Ovary (tissue), 9 donors: Measurements from ENCODE around the gene BASP1. TPM values are rescaled to one million over a fixed set of nuclear protein-coding genes. Genes with fewer than 3 reads are reported as not detected.
"Not testable (repeated sequence)": the region's sequence is repeated elsewhere in the genome, so short reads cannot be mapped to it uniquely, and the experiment has no call there.

Experiments used
- DNase-seq, 5 donors: peaks; one replicate each; pipeline ENCODE4 v3.0.0-alpha.2; 2019 to 2020
- H3K27ac ChIP-seq, 2 donors: fragments of 200-600 bp; one replicate each; pipeline versions ENCODE4 v1.5.1 to v1.8.0; 2019 to 2022
- H3K27me3 ChIP-seq: fragments of 200-600 bp; one replicate; pipeline ENCODE4 v1.8.0; 2022
- H3K36me3 ChIP-seq: fragments of 200-600 bp; sonication (generic); one replicate; pipeline ENCODE4 v1.5.1; 2019
- H3K4me1 ChIP-seq: one replicate; pipeline ENCODE4 v1.8.1; 2013; ENCODE audit warnings: mild to moderate bottlenecking, moderate library complexity; ENCODE audit not compliant: insufficient read depth
- H3K4me3 ChIP-seq: fragments of 200-600 bp; sonication (generic); one replicate; pipeline ENCODE4 v1.5.1; 2017
- H3K9me3 ChIP-seq, 2 donors: fragments of 200-600 bp in 1 of 2; sonication (generic) in 1 of 2; one replicate each; pipeline versions ENCODE4 v1.5.1 to v1.8.1; 2013 to 2019; ENCODE audit warnings: mild to moderate bottlenecking in 1 of 2, moderate library complexity in 1 of 2
- CTCF ChIP-seq, 3 donors: fragments of 450-650 bp in 2 of 3; fragments of 200-600 bp in 1 of 3; IDR thresholded peaks; one replicate each; pipeline versions ENCODE4 v1.5.1 to v1.8.0; 2016 to 2022; ENCODE audit warnings: antibody characterized with exemption in 3 of 3, mild to moderate bottlenecking in 1 of 3
- EP300 ChIP-seq: sonication (generic); formaldehyde crosslinking; IDR thresholded peaks from one replicate; pipeline ENCODE4 v1.6.1; 2017; ENCODE audit warnings: antibody characterized with exemption
- POLR2A ChIP-seq: fragments of 450-650 bp; IDR thresholded peaks from one replicate; pipeline ENCODE4 v1.6.1; 2017; ENCODE audit warnings: antibody characterized with exemption, mild to moderate bottlenecking, moderate library complexity
- WGBS, 3 donors: extraction: QIAGEN DNeasy Blood & Tissue Kit in 1 of 3; methylation state at CpG; one replicate each; pipeline versions ENCODE4 v1.1.5 to v1.1.7; 2013 to 2017; 5-methylcytosine and 5-hydroxymethylcytosine counted together
- intact Hi-C, 4 donors: fragments of 100-400 bp; cut with DNase I; formaldehyde crosslinking; loops; one replicate each; pipeline versions ENCODE4 v1.11.0 to v1.15.1; 2022 to 2023
- polyA plus RNA-seq, 2 donors: library from polyadenylated mRNA; stranded (reverse); fragments of 200-250 nt in 1 of 2; fragments of 350-450 nt in 1 of 2; fragmentation: Illumina TruSeq in 1 of 2; extraction: RNeasy Lipid Tissue Mini Kit (QIAGEN cat#74804) in 1 of 2; gene quantifications; one replicate each; pipeline ENCODE4 v1.2.3, GENCODE V29; 2013 to 2014
- total RNA-seq, 7 donors: library from RNA; depleted of rRNA in 2 of 7; stranded (reverse); fragments of >200 nt in 2 of 7; fragmentation: NEBNext Ultra II Directional in 3 of 7; extraction: Animal tissue kit (Norgen Biotek cat#: 25700) in 3 of 7; gene quantifications; one replicate each; pipeline versions ENCODE4 v1.1.0 to v1.2.4, GENCODE V29; 2016 to 2023
- donor health status: DM: no; HTN: no; CAD: no; lungs with moderate emphysema.
- donor health status: DM: no; HTN: no; CAD: no.
- donor health status: Bipolar disorder and iron deficiency.
- donor health status: DM: yes; HTN: yes; CAD: no.
- donor health status: DM: no; HTN: no; CAD: no.
- donor health status: DM: yes; HTN: yes; CAD: no.

Gene BASP1
- total and polyA plus RNA-seq, 9 donors, result 18.0 to 59.5 (median 38.7) TPM

GRCh38 chr5:17257705-17258273, 40.4 kb downstream of the BASP1 start:
- DNase-seq, result no peak
- peaks cover 1% of the 10 kb centered on the region for H3K4me1 ChIP-seq

GRCh38 chr5:17258431-17258830, 41.0 kb downstream of the BASP1 start:
- Histone ChIP-seq H3K9me3 (no peaks in the 10 kb centered on the region), H3K4me1 (peaks cover 1% of the 10 kb centered on the region), H3K4me3 (no peak overlapping the region), H3K36me3 (no peaks in the 10 kb centered on the region), H3K27me3 (no peaks in the 10 kb centered on the region), H3K27ac (no peak overlapping the region)
- no peak for DNase-seq
- TF ChIP-seq CTCF (IDR thresholded peaks at IDR 0.05) (no peak), POLR2A (no peak), EP300 (no peak)
- intact Hi-C loops, result no loop called here
- 88 to 95% (median 91%) methylated on average over 2 of the region's 2 CpGs for WGBS, 3 donors

More at GRCh38 chr5:17257705-17258273, 40.4 kb downstream of the BASP1 start:
- intact Hi-C loops, result no loop called here
- H3K9me3 ChIP-seq, result no peaks in the 10 kb centered on the region
- no peak for TF ChIP-seq CTCF (IDR thresholded peaks at IDR 0.05)
- TF ChIP-seq EP300, result no peak
- no peak for TF ChIP-seq POLR2A
- 80 to 90% (median 86%) methylated on average over 5 of the region's 5 CpGs for WGBS, 3 donors
- no peaks in the 10 kb centered on the region for H3K36me3 ChIP-seq
- no peak overlapping the region for H3K27ac ChIP-seq
- no peaks in the 10 kb centered on the region for H3K27me3 ChIP-seq
- no peak overlapping the region for H3K4me3 ChIP-seq

DNA sequence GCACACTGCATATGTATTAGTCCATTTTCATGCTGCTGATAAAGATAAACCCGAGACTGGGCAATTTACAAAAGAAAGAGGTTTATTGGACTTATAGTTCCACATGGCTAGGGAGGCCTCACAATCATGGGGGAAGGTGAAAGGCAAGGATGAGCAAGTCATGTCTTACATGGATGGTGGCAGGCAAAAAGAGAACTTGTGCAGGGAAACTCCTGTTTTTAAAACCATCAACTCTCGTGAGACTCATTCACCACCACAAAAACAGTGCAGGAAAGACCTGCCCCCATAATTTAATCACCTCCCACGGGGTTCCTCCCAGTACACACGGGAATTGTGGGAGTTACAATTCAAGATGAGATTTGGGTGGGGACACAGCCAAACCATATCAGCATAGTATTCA, 41.6 kb downstream of the BASP1 start:
- 80 to 89% (median 85%) methylated on average over 4 of the region's 4 CpGs for WGBS, 3 donors
- DNase-seq, H3K27me3 ChIP-seq, H3K9me3 ChIP-seq, intact Hi-C loops, H3K4me3 ChIP-seq, H3K27ac ChIP-seq, H3K4me1 ChIP-seq, H3K36me3 ChIP-seq: not testable (repeated sequence)

- WGBS, 3 donors, result 77 to 86% (median 85%) methylated on average over 5 of the region's 5 CpGs
- no peaks in the 10 kb centered on the region for H3K9me3 ChIP-seq
Observed at GRCh38 chr5:17259630-17260257, 42.3 kb downstream of the BASP1 start.

More at GRCh38 chr5:17259630-17260257, 42.3 kb downstream of the BASP1 start:
- Histone ChIP-seq H3K4me1 (peaks cover 1% of the 10 kb centered on the region), H3K27ac (no peak overlapping the region), H3K4me3 (no peak overlapping the region), H3K36me3 (no peaks in the 10 kb centered on the region), H3K27me3 (no peaks in the 10 kb centered on the region)
- intact Hi-C loops, result no loop called here
- TF ChIP-seq EP300, result no peak
- TF ChIP-seq CTCF (IDR thresholded peaks at IDR 0.05), result no peak
- DNase-seq, result no peak
